Natural killer cell (primary cell): Measurements from ENCODE around the gene SYNPO. TPM values are rescaled to one million over a fixed set of nuclear protein-coding genes. Genes with fewer than 3 reads are reported as not detected.

ENCODE experiments used
- ATAC-seq, 3 donors: fragments of 150-1000 bp in 2 of 3; fragments of 200-7000 bp in 1 of 3; cut with Tn5 transposase; 1 replicate in 1 of 3; 2 replicates in 2 of 3; pipeline ENCODE4 v1.10.0; 2021; ENCODE audit warnings: mild to moderate bottlenecking in 2 of 3, moderate library complexity in 2 of 3
- DNase-seq, 2 donors: peaks; one replicate each; pipeline versions ENCODE4 v3.0.0 to v3.0.0-alpha.2; 2013 to 2021; ENCODE audit warnings: mixed read lengths in 1 of 2
- H3K27ac ChIP-seq: one replicate; pipeline ENCODE4 v1.5.1; 2013; ENCODE audit warnings: mild to moderate bottlenecking, low read length
- H3K27me3 ChIP-seq: one replicate; pipeline ENCODE4 v1.6.1; 2013; ENCODE audit warnings: low read length; ENCODE audit not compliant: control insufficient read depth, insufficient read depth
- H3K36me3 ChIP-seq: one replicate; pipeline ENCODE4 v1.6.1; 2013; ENCODE audit warnings: low read length; ENCODE audit not compliant: control insufficient read depth, insufficient read depth
- H3K4me1 ChIP-seq: one replicate; pipeline ENCODE4 v1.6.1; 2013; ENCODE audit warnings: low read length; ENCODE audit not compliant: control insufficient read depth, insufficient read depth
- H3K4me3 ChIP-seq: one replicate; pipeline ENCODE4 v1.5.1; 2013; ENCODE audit warnings: low read length
- H3K9me3 ChIP-seq: one replicate; pipeline ENCODE4 v1.6.1; 2013; ENCODE audit warnings: low read length; ENCODE audit not compliant: control insufficient read depth, insufficient read depth
- H3K27ac Mint-ChIP-seq, 2 donors: one replicate each; pipeline ENCODE4 v1.8.0; 2022; ENCODE audit warnings: mild to moderate bottlenecking in 2 of 2, mixed read lengths in 2 of 2, moderate library complexity in 1 of 2
- H3K27me3 Mint-ChIP-seq, 2 donors: one replicate each; pipeline ENCODE4 v1.8.0; 2022; ENCODE audit warnings: low read depth in 2 of 2, mixed read lengths in 2 of 2
- H3K36me3 Mint-ChIP-seq: one replicate; pipeline ENCODE4 v1.8.0; 2022; ENCODE audit warnings: mixed read lengths
- H3K4me1 Mint-ChIP-seq, 2 donors: one replicate each; pipeline ENCODE4 v1.8.0; 2022; ENCODE audit warnings: mixed read lengths in 2 of 2
- H3K4me3 Mint-ChIP-seq: one replicate; pipeline ENCODE4 v1.8.0; 2022; ENCODE audit warnings: mild to moderate bottlenecking, moderate library complexity, mixed read lengths
- H3K9me3 Mint-ChIP-seq, 2 donors: one replicate each; pipeline ENCODE4 v1.8.0; 2022; ENCODE audit warnings: mixed read lengths in 2 of 2
- WGBS: methylation state at CpG from one replicate; pipeline ENCODE4 v1.1.7; 2013; ENCODE audit warnings: missing lambda C conversion rate; ENCODE audit not compliant: insufficient coverage; 5-methylcytosine and 5-hydroxymethylcytosine counted together
- intact Hi-C: fragments of 100-400 bp; cut with micrococcal nuclease; formaldehyde crosslinking; loops from one replicate; pipeline ENCODE4 v1.14.2; 2022
- total RNA-seq, 4 donors: library from RNA; stranded (reverse); fragments of 120-200 nt in 1 of 4; gene quantifications; one replicate each; pipeline versions ENCODE4 v1.2.3 to v1.2.4, GENCODE V29; 2013 to 2022
- TF ChIP-seq, protein P1 (sequence below): fragments of 200-600 bp; IDR thresholded peaks from one replicate; pipeline ENCODE4 v1.8.0; 2022; ENCODE audit warnings: antibody characterized with exemption

Gene SYNPO
- total RNA-seq, 3 donors from 2014 or later (not counting 1 experiment from before 2014, with no cell fraction given), result 0.16 to 0.48 TPM; not detected in 1

- TF ChIP-seq, protein P1, sequence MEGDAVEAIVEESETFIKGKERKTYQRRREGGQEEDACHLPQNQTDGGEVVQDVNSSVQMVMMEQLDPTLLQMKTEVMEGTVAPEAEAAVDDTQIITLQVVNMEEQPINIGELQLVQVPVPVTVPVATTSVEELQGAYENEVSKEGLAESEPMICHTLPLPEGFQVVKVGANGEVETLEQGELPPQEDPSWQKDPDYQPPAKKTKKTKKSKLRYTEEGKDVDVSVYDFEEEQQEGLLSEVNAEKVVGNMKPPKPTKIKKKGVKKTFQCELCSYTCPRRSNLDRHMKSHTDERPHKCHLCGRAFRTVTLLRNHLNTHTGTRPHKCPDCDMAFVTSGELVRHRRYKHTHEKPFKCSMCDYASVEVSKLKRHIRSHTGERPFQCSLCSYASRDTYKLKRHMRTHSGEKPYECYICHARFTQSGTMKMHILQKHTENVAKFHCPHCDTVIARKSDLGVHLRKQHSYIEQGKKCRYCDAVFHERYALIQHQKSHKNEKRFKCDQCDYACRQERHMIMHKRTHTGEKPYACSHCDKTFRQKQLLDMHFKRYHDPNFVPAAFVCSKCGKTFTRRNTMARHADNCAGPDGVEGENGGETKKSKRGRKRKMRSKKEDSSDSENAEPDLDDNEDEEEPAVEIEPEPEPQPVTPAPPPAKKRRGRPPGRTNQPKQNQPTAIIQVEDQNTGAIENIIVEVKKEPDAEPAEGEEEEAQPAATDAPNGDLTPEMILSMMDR, result no peak
- no peaks in the 10 kb centered on the region for H3K9me3 ChIP-seq
- H3K27me3 ChIP-seq, result no peaks in the 10 kb centered on the region
- WGBS, result 92% methylated on average over 11 of the region's 11 CpGs
- Mint-ChIP-seq H3K9me3 (no peaks in the 10 kb centered on the region), H3K27me3 (peaks cover 0 to 6% of the 10 kb centered on the region in 2 donors), H3K36me3 (no peaks in the 10 kb centered on the region), H3K4me1 (peaks cover 0 to 15% of the 10 kb centered on the region in 2 donors), H3K4me3 (no peak overlapping the region), H3K27ac (no peak overlapping the region)
- no peak overlapping the region for H3K4me3 ChIP-seq
- ATAC-seq (no peak), DNase-seq (no peak)
- intact Hi-C loops, result no loop called here
- H3K4me1 ChIP-seq, result peaks cover 12% of the 10 kb centered on the region
- H3K36me3 ChIP-seq, result no peaks in the 10 kb centered on the region
- H3K27ac ChIP-seq, result no peak overlapping the region
Measured at GRCh38 chr5:150659360-150660107, 19.1 kb downstream of the SYNPO start.

- peaks cover 0 to 6% of the 10 kb centered on the region in 2 donors for H3K27me3 Mint-ChIP-seq
- intact Hi-C loops, result no loop called here
- WGBS, result 85% methylated on average over 4 of the region's 4 CpGs
- Histone ChIP-seq H3K27me3 (no peaks in the 10 kb centered on the region), H3K9me3 (no peaks in the 10 kb centered on the region), H3K4me3 (no peak overlapping the region), H3K36me3 (no peaks in the 10 kb centered on the region), H3K4me1 (peaks cover 12% of the 10 kb centered on the region), H3K27ac (no peak overlapping the region)
- peak overlapping the region; percentile 13 for H3K4me3 Mint-ChIP-seq
- no peaks in the 10 kb centered on the region for H3K36me3 Mint-ChIP-seq
- TF ChIP-seq, protein P1, result no peak
- no peak for DNase-seq
- H3K27ac Mint-ChIP-seq, result no peak overlapping the region
- peaks cover 0 to 15% of the 10 kb centered on the region in 2 donors for H3K4me1 Mint-ChIP-seq
- no peaks in the 10 kb centered on the region for H3K9me3 Mint-ChIP-seq
- no peak for ATAC-seq
Measured at GRCh38 chr5:150660108-150660831, 19.8 kb downstream of the SYNPO start.

- TF ChIP-seq, protein P1, result no peak
- peaks cover 0 to 6% of the 10 kb centered on the region in 2 donors for H3K27me3 Mint-ChIP-seq
- intact Hi-C loops, result no loop called here
- Histone ChIP-seq H3K27me3 (no peaks in the 10 kb centered on the region), H3K27ac (no peak within 1 kb of the TSS), H3K36me3 (no peaks in the 10 kb centered on the region), H3K4me3 (no peak within 1 kb of the TSS), H3K4me1 (peaks cover 10% of the 10 kb centered on the region), H3K9me3 (no peaks in the 10 kb centered on the region)
- no peak for DNase-seq
- H3K27ac Mint-ChIP-seq, result no peak within 1 kb of the TSS
- H3K9me3 Mint-ChIP-seq, result no peaks in the 10 kb centered on the region
- no peak for ATAC-seq
- no peaks in the 10 kb centered on the region for H3K36me3 Mint-ChIP-seq
- peak within 1 kb of the TSS; percentile 13 for H3K4me3 Mint-ChIP-seq
- 86% methylated on average over 7 of the region's 7 CpGs for WGBS
- H3K4me1 Mint-ChIP-seq, result peaks cover 0 to 12% of the 10 kb centered on the region in 2 donors
Measured at GRCh38 chr5:150661086-150661485, 20.6 kb downstream of the SYNPO start, which contains the start of gene MYOZ3. Gene MYOZ3 (plus strand): TSS chr5:150661251. CDS start chr5:150662942, 1,691 bp downstream.
